Right atrium auricular region (tissue), 2 donors: ENCODE measurements around the gene SYT7. TPM values are rescaled to one million over a fixed set of nuclear protein-coding genes. Genes with fewer than 3 reads are reported as not detected.

ENCODE experiments used
- DNase-seq: peaks from one replicate; pipeline ENCODE4 v3.0.0-alpha.2; 2019; ENCODE audit warnings: low spot score
- H3K27ac ChIP-seq, 2 donors: fragments of 200-600 bp; sonication (generic); 1 replicate in 1 of 2; 2 replicates in 1 of 2; pipeline ENCODE4 v1.5.1; 2016 to 2019
- H3K27me3 ChIP-seq, 2 donors: fragments of 200-600 bp; sonication (generic); one replicate each; pipeline versions ENCODE4 v1.5.1 to v1.6.0; 2017 to 2019
- H3K36me3 ChIP-seq: fragments of 200-600 bp; sonication (generic); one replicate; pipeline ENCODE4 v1.5.1; 2016
- H3K4me1 ChIP-seq, 2 donors: fragments of 200-600 bp; sonication (generic); one replicate each; pipeline versions ENCODE4 v1.5.1 to v1.6.0; 2017 to 2019
- H3K4me3 ChIP-seq, 2 donors: fragments of 200-600 bp; sonication (generic); 1 replicate in 1 of 2; 2 replicates in 1 of 2; pipeline ENCODE4 v1.5.1; 2017 to 2019; ENCODE audit warnings: mild to moderate bottlenecking in 1 of 2, moderate library complexity in 1 of 2
- H3K9me3 ChIP-seq, 2 donors: fragments of 200-600 bp; sonication (generic); one replicate each; pipeline ENCODE4 v1.5.1; 2019
- total RNA-seq, 2 donors: library from RNA; depleted of rRNA; stranded (reverse); fragments of >200 nt; gene quantifications; one replicate each; pipeline ENCODE4 v1.1.0, GENCODE V29; 2016
- TF ChIP-seq, protein P1 (sequence below), 2 donors: fragments of 200-600 bp; sonication (generic); IDR thresholded peaks; one replicate each; pipeline ENCODE4 v1.5.1; 2019; ENCODE audit warnings: antibody characterized with exemption in 2 of 2

SYT7 gene
- total RNA-seq, 2 donors from 2014 or later = 19.2 to 23.6 TPM

DNA sequence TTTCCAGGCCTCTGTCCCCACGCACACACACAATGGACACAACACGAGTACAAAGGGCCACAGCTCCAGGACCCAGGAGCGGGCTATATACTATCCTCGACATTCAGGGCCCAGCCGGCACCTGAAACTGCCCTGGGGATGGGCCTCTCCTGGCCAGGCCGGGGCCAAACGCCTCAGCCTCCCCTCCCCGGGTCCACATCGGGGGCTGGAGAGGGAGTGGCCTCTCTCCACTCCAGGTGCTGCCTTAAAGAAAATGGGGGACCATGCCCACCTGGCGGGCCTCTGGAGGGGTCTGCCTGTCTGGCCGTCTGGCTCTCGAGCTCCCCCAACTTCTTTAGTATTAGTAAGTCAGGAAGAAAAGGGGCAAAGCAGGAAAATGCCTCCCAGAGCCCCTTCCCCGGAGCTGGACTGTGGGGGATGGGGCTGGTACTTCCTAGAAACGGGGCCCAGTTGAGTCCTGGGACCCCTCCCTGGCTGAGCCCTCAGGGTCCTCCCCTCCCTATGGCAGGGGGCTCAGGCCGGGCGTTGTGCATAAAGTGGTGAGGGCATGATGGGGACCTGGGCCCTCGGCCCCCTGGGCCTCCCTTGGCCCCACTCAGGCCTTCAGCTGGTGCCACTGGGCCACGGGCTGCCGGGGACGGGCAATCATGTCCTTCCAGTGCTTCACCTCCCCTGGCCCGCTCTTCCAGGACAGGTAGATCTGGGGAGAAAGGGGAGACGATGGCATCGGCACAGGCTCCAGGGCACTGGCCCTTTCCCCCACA, 62.7 kb downstream of the SYT7 start:
- peaks cover 0 to 7% of the 10 kb centered on the region in 2 donors for H3K4me1 ChIP-seq
- H3K4me3 ChIP-seq = no peak overlapping the region
- no peak overlapping the region for H3K27ac ChIP-seq
- H3K9me3 ChIP-seq = no peaks in the 10 kb centered on the region
- DNase-seq = no peak
- H3K27me3 ChIP-seq = no peaks in the 10 kb centered on the region
- H3K36me3 ChIP-seq = no peaks in the 10 kb centered on the region
- TF ChIP-seq, protein P1, sequence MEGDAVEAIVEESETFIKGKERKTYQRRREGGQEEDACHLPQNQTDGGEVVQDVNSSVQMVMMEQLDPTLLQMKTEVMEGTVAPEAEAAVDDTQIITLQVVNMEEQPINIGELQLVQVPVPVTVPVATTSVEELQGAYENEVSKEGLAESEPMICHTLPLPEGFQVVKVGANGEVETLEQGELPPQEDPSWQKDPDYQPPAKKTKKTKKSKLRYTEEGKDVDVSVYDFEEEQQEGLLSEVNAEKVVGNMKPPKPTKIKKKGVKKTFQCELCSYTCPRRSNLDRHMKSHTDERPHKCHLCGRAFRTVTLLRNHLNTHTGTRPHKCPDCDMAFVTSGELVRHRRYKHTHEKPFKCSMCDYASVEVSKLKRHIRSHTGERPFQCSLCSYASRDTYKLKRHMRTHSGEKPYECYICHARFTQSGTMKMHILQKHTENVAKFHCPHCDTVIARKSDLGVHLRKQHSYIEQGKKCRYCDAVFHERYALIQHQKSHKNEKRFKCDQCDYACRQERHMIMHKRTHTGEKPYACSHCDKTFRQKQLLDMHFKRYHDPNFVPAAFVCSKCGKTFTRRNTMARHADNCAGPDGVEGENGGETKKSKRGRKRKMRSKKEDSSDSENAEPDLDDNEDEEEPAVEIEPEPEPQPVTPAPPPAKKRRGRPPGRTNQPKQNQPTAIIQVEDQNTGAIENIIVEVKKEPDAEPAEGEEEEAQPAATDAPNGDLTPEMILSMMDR (IDR thresholded peaks at IDR 0.05) = no peak

DNA sequence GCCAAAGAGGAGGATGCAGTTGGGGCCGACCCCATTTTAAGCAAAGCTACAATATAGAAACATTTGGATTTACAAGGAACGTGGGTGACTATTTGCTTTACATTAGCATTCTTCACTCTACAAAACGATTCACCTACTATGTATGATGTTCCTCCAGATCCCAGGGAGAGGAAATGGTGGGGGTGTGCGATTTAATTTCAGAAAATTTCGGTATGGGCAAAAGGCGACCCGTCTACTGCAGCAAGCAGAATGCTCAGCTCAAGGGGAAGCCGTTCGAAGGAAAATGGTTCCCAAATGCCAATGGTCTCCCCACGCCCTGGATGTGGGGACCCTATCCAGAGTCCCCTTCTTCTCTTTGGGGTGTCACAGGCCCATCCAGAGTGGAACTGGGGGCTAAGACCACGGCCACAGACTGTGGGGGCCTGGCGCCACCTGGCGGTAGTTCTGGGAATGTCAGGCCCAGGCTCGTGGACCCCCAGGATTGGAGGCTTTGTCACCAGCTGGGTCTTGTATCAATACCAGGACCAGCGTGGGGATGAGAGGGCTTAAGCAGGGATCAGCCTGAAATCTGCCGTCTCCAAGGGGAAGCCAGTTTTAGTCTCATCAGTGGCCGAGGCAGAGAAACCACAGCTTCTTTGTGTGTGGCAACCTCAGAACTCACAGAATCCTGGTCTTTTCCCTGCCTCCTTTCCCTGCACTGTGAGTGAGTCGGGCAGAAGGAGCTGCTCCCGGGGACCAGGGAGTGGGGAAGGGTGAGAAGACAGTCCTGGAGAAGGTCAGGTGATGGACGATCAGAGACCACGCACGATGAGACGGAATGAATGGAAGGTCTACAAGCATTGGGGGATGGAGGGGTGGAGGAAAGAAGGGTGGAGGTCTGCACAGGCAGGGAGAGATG, 64.0 kb downstream of the SYT7 start:
- Histone ChIP-seq H3K9me3 (no peaks in the 10 kb centered on the region), H3K4me1 (peaks cover 0 to 7% of the 10 kb centered on the region in 2 donors), H3K4me3 (no peak overlapping the region), H3K27ac (no peak overlapping the region), H3K36me3 (no peaks in the 10 kb centered on the region), H3K27me3 (no peaks in the 10 kb centered on the region)
- DNase-seq = no peak
- TF ChIP-seq, protein P1 (IDR thresholded peaks at IDR 0.05) = peak; percentile 97

DNA sequence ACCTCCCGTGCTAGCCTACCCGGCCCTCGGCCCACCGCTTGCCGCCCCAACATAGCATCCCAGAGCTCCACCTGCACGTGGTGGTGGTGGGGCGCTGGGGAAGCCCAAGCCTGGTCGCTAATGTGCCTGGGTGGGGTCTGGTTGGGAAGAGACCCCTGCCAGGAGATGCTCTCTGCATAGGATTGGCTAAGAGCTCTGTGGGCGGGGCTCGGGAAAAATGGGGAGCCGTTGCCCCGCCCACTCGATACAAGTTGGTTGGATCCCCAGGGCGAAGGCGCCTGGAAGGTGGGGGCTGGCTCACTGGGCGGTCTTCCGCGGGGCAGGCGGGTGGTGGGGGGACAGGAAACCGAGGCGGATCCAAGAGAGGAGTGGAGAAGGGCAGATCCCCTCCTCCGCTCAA, 64.7 kb downstream of the SYT7 start:
- TF ChIP-seq, protein P1 (IDR thresholded peaks at IDR 0.05) = no peak
- no peak for DNase-seq
- H3K9me3 ChIP-seq = no peaks in the 10 kb centered on the region
- peaks cover 0 to 7% of the 10 kb centered on the region in 2 donors for H3K4me1 ChIP-seq
- H3K27me3 ChIP-seq = no peaks in the 10 kb centered on the region
- no peaks in the 10 kb centered on the region for H3K36me3 ChIP-seq
- no peak overlapping the region for H3K27ac ChIP-seq
- no peak overlapping the region for H3K4me3 ChIP-seq

DNA sequence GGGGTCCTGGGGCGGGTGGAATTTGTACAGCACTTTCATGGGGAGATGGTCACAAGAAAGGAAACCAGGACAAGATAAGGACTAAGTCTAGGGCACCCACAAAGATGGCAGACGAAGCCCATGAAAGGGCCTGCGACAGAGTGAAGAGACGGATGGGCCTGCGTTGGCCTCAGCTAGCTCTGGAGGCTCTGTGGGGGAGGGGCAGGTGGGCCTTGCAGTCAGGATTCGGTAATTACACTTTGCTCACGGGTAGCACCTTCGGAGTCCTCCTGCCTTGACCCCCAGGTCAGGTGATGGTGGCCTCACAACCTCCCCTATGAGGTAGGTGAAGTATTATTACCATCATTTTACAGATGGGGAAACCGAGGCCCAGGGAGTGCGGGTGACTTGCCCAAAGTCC, 65.2 kb downstream of the SYT7 start:
- no peaks in the 10 kb centered on the region for H3K9me3 ChIP-seq
- TF ChIP-seq, protein P1 (IDR thresholded peaks at IDR 0.05) = no peak
- H3K4me3 ChIP-seq = no peak overlapping the region
- H3K4me1 ChIP-seq = peaks cover 0 to 7% of the 10 kb centered on the region in 2 donors
- DNase-seq = no peak
- no peak overlapping the region for H3K27ac ChIP-seq
- H3K36me3 ChIP-seq = no peaks in the 10 kb centered on the region
- no peaks in the 10 kb centered on the region for H3K27me3 ChIP-seq

DNA sequence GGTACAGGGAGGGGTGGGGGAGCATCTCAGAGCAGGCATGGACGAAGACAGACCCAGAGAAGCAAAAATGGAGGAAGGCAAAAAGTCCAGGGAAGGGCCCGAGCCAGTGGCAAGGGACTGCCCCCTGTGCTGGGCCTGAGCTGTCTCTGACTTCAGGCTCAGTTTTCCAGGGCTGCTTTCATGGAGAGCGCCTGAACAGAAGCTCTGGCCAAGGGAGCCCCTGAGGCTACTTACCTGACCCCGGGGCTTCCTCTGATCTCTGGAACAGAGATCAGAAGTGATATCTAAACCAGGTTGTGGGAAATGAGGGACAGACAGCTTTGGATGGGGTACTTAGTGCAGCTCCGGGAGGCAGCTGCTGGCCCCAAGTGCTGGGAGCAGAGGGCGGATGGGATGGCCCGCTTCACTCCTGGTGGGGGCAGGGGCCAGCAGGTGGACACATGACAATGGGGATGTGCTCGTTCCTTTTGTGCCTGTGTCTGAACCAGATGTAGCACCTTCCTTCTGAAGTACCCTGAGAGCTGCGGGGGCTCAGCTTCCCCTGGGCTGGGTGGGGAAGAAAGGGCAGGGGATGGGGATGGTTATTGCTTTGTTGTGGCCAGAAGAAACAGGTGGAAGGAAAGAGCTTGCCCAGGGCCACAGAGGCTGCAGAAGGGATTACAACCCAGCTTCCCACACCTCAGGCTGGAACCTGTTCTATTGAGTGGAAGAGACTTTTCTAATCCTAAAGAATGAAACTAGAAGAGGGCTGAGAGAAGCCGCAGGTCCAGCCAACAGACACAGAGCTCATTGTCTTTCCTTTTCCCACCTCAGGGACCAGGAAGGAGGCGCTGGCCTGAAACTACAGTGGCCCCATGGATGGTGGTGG, 66.6 kb downstream of the SYT7 start:
- TF ChIP-seq, protein P1 (IDR thresholded peaks at IDR 0.05) = no peak
- DNase-seq = no peak
- H3K27me3 ChIP-seq = peaks cover 0 to 10% of the 10 kb centered on the region in 2 donors

More for the DNA sequence above, 66.6 kb downstream of the SYT7 start:
- no peak overlapping the region for H3K4me3 ChIP-seq
- no peaks in the 10 kb centered on the region for H3K9me3 ChIP-seq
- H3K27ac ChIP-seq = no peak overlapping the region
- H3K36me3 ChIP-seq = no peaks in the 10 kb centered on the region
- H3K4me1 ChIP-seq = peaks cover 0 to 16% of the 10 kb centered on the region in 2 donors
